ENCODE results near the gene HDAC9.

Gene HDAC9

DNA sequence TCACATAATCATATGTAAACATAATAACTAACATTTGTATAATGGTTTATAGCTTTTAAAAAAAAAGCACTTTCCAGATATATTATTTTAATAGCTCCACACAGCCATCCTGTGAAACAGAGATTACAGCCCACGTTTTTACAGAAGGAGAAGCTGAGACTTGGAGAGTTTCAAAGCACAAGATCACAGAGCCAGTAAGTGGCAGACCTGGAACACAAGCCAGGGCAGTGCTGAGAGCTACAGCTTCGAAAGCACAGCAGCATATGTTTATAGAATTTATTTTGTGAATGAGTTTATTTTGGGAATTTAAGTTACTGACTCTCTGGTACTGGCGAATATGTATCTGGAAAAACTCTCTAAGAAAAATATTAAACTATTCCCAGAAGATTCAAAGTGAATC, 149.4 kb downstream of the HDAC9 start:
- ChIA-PET CTCF (interaction anchor here (1.7 kb wide), 1 partner anchor 21 kb away, joined by 5 read pairs; no protein-coding TSS in a partner anchor), POLR2A (no interaction called here)
- H3K4me1 ChIP-seq (ENCODE audit: control insufficient read depth, insufficient read depth, low read length), result no peaks in the 10 kb centered on the region
- H3K27ac ChIP-seq (ENCODE audit: extremely low read depth, low read depth, low read length), result no peak overlapping the region
- no peaks in the 10 kb centered on the region for H3K9me3 ChIP-seq (ENCODE audit: control insufficient read depth, insufficient read depth, low read depth, low read length)
- H3K4me3 ChIP-seq (ENCODE audit: low read depth, low read length), result no peak overlapping the region
- H3K36me3 ChIP-seq (ENCODE audit: control insufficient read depth in 2 of 2, insufficient read depth in 1 of 2, low read length in 2 of 2), result no peaks in the 10 kb centered on the region
- no peak for TF ChIP-seq YY1 (tag by site-specific recombination; IDR thresholded peaks at IDR 0.05)
- TF ChIP-seq ZNF639 (tag by site-specific recombination; IDR thresholded peaks at IDR 0.05), result no peak
- no peak for TF ChIP-seq ZNF701 (tag by site-specific recombination; IDR thresholded peaks at IDR 0.05)
- TF ChIP-seq GLIS1 (tag by site-specific recombination; IDR thresholded peaks at IDR 0.05), result no peak
- no peak for TF ChIP-seq ZNF514 (tag by site-specific recombination; IDR thresholded peaks at IDR 0.05)
- no peak for TF ChIP-seq ZBTB11 (tag by site-specific recombination; conservative IDR thresholded peaks at IDR 0.05; ENCODE audit: low read depth)
- no peak for TF ChIP-seq ZNF510 (tag by site-specific recombination; IDR thresholded peaks at IDR 0.05; ENCODE audit: insufficient replicate concordance)
- no peak for TF ChIP-seq ZNF37A (tag by site-specific recombination; IDR thresholded peaks at IDR 0.05)
- TF ChIP-seq, protein P1, sequence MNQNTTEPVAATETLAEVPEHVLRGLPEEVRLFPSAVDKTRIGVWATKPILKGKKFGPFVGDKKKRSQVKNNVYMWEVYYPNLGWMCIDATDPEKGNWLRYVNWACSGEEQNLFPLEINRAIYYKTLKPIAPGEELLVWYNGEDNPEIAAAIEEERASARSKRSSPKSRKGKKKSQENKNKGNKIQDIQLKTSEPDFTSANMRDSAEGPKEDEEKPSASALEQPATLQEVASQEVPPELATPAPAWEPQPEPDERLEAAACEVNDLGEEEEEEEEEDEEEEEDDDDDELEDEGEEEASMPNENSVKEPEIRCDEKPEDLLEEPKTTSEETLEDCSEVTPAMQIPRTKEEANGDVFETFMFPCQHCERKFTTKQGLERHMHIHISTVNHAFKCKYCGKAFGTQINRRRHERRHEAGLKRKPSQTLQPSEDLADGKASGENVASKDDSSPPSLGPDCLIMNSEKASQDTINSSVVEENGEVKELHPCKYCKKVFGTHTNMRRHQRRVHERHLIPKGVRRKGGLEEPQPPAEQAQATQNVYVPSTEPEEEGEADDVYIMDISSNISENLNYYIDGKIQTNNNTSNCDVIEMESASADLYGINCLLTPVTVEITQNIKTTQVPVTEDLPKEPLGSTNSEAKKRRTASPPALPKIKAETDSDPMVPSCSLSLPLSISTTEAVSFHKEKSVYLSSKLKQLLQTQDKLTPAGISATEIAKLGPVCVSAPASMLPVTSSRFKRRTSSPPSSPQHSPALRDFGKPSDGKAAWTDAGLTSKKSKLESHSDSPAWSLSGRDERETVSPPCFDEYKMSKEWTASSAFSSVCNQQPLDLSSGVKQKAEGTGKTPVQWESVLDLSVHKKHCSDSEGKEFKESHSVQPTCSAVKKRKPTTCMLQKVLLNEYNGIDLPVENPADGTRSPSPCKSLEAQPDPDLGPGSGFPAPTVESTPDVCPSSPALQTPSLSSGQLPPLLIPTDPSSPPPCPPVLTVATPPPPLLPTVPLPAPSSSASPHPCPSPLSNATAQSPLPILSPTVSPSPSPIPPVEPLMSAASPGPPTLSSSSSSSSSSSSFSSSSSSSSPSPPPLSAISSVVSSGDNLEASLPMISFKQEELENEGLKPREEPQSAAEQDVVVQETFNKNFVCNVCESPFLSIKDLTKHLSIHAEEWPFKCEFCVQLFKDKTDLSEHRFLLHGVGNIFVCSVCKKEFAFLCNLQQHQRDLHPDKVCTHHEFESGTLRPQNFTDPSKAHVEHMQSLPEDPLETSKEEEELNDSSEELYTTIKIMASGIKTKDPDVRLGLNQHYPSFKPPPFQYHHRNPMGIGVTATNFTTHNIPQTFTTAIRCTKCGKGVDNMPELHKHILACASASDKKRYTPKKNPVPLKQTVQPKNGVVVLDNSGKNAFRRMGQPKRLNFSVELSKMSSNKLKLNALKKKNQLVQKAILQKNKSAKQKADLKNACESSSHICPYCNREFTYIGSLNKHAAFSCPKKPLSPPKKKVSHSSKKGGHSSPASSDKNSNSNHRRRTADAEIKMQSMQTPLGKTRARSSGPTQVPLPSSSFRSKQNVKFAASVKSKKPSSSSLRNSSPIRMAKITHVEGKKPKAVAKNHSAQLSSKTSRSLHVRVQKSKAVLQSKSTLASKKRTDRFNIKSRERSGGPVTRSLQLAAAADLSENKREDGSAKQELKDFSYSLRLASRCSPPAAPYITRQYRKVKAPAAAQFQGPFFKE (tag by site-specific recombination; IDR thresholded peaks at IDR 0.05; ENCODE audit: borderline replicate concordance), result no peak
- no peak for TF ChIP-seq ZNF530 (tag by site-specific recombination; IDR thresholded peaks at IDR 0.05; ENCODE audit: low read depth)
- TF ChIP-seq, protein P2, sequence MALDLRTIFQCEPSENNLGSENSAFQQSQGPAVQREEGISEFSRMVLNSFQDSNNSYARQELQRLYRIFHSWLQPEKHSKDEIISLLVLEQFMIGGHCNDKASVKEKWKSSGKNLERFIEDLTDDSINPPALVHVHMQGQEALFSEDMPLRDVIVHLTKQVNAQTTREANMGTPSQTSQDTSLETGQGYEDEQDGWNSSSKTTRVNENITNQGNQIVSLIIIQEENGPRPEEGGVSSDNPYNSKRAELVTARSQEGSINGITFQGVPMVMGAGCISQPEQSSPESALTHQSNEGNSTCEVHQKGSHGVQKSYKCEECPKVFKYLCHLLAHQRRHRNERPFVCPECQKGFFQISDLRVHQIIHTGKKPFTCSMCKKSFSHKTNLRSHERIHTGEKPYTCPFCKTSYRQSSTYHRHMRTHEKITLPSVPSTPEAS (tag by site-specific recombination; IDR thresholded peaks at IDR 0.05), result no peak
- TF ChIP-seq, protein P3, sequence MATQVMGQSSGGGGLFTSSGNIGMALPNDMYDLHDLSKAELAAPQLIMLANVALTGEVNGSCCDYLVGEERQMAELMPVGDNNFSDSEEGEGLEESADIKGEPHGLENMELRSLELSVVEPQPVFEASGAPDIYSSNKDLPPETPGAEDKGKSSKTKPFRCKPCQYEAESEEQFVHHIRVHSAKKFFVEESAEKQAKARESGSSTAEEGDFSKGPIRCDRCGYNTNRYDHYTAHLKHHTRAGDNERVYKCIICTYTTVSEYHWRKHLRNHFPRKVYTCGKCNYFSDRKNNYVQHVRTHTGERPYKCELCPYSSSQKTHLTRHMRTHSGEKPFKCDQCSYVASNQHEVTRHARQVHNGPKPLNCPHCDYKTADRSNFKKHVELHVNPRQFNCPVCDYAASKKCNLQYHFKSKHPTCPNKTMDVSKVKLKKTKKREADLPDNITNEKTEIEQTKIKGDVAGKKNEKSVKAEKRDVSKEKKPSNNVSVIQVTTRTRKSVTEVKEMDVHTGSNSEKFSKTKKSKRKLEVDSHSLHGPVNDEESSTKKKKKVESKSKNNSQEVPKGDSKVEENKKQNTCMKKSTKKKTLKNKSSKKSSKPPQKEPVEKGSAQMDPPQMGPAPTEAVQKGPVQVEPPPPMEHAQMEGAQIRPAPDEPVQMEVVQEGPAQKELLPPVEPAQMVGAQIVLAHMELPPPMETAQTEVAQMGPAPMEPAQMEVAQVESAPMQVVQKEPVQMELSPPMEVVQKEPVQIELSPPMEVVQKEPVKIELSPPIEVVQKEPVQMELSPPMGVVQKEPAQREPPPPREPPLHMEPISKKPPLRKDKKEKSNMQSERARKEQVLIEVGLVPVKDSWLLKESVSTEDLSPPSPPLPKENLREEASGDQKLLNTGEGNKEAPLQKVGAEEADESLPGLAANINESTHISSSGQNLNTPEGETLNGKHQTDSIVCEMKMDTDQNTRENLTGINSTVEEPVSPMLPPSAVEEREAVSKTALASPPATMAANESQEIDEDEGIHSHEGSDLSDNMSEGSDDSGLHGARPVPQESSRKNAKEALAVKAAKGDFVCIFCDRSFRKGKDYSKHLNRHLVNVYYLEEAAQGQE (tag by site-specific recombination; IDR thresholded peaks at IDR 0.05), result no peak
- TF ChIP-seq KLF10 (tag by site-specific recombination; IDR thresholded peaks at IDR 0.05), result no peak
- TF ChIP-seq ZFP69B (tag by site-specific recombination; IDR thresholded peaks at IDR 0.05), result no peak
- TF ChIP-seq, protein P4, sequence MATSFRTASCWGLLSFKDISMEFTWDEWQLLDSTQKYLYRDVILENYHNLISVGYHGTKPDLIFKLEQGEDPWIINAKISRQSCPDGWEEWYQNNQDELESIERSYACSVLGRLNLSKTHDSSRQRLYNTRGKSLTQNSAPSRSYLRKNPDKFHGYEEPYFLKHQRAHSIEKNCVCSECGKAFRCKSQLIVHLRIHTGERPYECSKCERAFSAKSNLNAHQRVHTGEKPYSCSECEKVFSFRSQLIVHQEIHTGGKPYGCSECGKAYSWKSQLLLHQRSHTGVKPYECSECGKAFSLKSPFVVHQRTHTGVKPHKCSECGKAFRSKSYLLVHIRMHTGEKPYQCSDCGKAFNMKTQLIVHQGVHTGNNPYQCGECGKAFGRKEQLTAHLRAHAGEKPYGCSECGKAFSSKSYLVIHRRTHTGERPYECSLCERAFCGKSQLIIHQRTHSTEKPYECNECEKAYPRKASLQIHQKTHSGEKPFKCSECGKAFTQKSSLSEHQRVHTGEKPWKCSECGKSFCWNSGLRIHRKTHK (tag by site-specific recombination; IDR thresholded peaks at IDR 0.05), result no peak
- no peak for TF ChIP-seq PRDM1 (tag by site-specific recombination; IDR thresholded peaks at IDR 0.05)
- no peak for TF ChIP-seq ZBTB1 (tag by site-specific recombination; IDR thresholded peaks at IDR 0.05)
- no peak for TF ChIP-seq ZNF138 (tag by site-specific recombination; IDR thresholded peaks at IDR 0.05; ENCODE audit: borderline replicate concordance)
- no peak for TF ChIP-seq SCRT1 (tag by site-specific recombination; IDR thresholded peaks at IDR 0.05; ENCODE audit: borderline replicate concordance)
